Lung (tissue), 12 donors: ENCODE measurements around the gene EXOC3L2. TPM values are rescaled to one million over a fixed set of nuclear protein-coding genes. Genes with fewer than 3 reads are reported as not detected.

Experiments used
- ATAC-seq: fragments of 200-7000 bp; cut with Tn5 transposase; one replicate; pipeline ENCODE4 v1.9.1; 2020; ENCODE audit warnings: moderate number of reproducible peaks; ENCODE audit not compliant: insufficient read depth, low FRiP score
- DNase-seq, 3 donors: peaks; one replicate each; pipeline ENCODE4 v3.0.0-alpha.2; 2013 to 2017
- H3K27ac ChIP-seq, 2 donors: one replicate each; pipeline ENCODE4 v1.5.1; 2013; ENCODE audit warnings: mild to moderate bottlenecking in 2 of 2, moderate library complexity in 2 of 2, control low read depth in 1 of 2, inconsistent platforms in 1 of 2, low read depth in 1 of 2, low read length in 1 of 2
- H3K27me3 ChIP-seq, 3 donors: one replicate each; pipeline ENCODE4 v1.5.1; 2013; ENCODE audit warnings: low read length in 2 of 3; ENCODE audit not compliant: control insufficient read depth in 3 of 3, insufficient read depth in 3 of 3
- H3K36me3 ChIP-seq, 4 donors: one replicate each; pipeline ENCODE4 v1.5.1; 2013; ENCODE audit warnings: low read length in 4 of 4, mild to moderate bottlenecking in 1 of 4, moderate library complexity in 1 of 4; ENCODE audit not compliant: control insufficient read depth in 4 of 4, insufficient read depth in 4 of 4
- H3K4me1 ChIP-seq, 5 donors: one replicate each; pipeline ENCODE4 v1.5.1; 2013; ENCODE audit warnings: low read length in 5 of 5, mild to moderate bottlenecking in 2 of 5, moderate library complexity in 1 of 5; ENCODE audit not compliant: control insufficient read depth in 5 of 5, insufficient read depth in 5 of 5
- H3K4me3 ChIP-seq: one replicate; pipeline ENCODE4 v1.5.1; 2013; ENCODE audit warnings: mild to moderate bottlenecking, control low read depth, moderate library complexity
- H3K9ac ChIP-seq, 2 donors: one replicate each; pipeline ENCODE4 v1.5.1; 2013; ENCODE audit warnings: low read length in 2 of 2, control low read depth in 1 of 2; ENCODE audit not compliant: insufficient read depth in 1 of 2
- H3K9me3 ChIP-seq, 4 donors: one replicate each; pipeline ENCODE4 v1.5.1; 2013; ENCODE audit warnings: low read length in 3 of 4, mild to moderate bottlenecking in 1 of 4, moderate library complexity in 1 of 4; ENCODE audit not compliant: control insufficient read depth in 4 of 4, insufficient read depth in 3 of 4
- WGBS, 2 donors: extraction: QIAGEN DNeasy Blood & Tissue Kit; methylation state at CpG; one replicate each; pipeline ENCODE4 v1.1.7; 2013; 5-methylcytosine and 5-hydroxymethylcytosine counted together
- polyA plus RNA-seq, 2 donors: library from polyadenylated mRNA; stranded (reverse); fragments of 200-250 nt; gene quantifications; one replicate each; pipeline ENCODE4 v1.2.1, GENCODE V29; 2013
- total RNA-seq, 2 donors: library from RNA; depleted of rRNA in 1 of 2; stranded (reverse); fragments of >200 nt in 1 of 2; gene quantifications; one replicate each; pipeline ENCODE4 v1.2.1, GENCODE V29; 2014 to 2021
- TF ChIP-seq, protein P1 (sequence below): IDR thresholded peaks from 2 replicates; pipeline ENCODE4 v1.5.1; 2012; ENCODE audit warnings: mild to moderate bottlenecking; ENCODE audit errors: control extremely low read depth, extremely low read depth
- donor health status: control.
- donor health status: control.
- donor health status: Bipolar disorder and iron deficiency.
- donor health status: healthy.
- donor health status: DM: yes; HTN: yes; CAD: no.

EXOC3L2 gene
- total and polyA plus RNA-seq, 4 donors, result 1.7 to 2.8 (median 2.4) TPM

DNA sequence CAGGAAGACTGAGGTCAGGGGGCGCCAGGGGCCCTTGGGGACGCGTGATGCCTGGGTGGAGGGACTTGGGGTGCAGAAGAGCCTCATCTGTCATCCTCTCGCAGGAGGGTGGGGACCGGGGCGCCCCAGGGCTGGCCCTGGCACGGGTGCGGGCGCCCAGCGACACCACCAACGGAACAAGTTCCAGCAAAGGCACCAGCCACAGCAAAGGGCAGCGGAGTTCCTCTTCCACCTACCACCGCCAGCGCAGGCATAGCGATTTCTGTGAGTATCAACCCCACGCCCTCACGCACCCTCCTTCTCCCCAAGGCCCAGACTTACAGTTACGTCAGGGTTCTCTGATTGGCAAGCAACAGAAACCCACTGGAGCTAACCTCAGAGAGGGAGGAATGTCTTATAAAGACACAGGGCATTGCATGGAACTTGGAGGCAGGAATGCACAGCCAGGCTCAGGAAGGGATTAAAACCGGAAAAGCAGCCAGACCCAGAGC lies 35.3 kb upstream of the EXOC3L2 start:
- H3K36me3 ChIP-seq, result peaks cover 23 to 37% (median 28%) of the 10 kb centered on the region in 4 donors
- WGBS, 2 donors, result 74 to 77% methylated on average over 19 of the region's 19 CpGs

GRCh38 chr19:45279587-45280192 lies 34.5 kb upstream of the EXOC3L2 start:
- Histone ChIP-seq H3K9me3 (no peaks in the 10 kb centered on the region), H3K36me3 (peaks cover 19 to 33% (median 26%) of the 10 kb centered on the region in 4 donors), H3K4me3 (no peak overlapping the region), H3K4me1 (peaks cover 0 to 12% (median 4%) of the 10 kb centered on the region in 5 donors), H3K27ac (no peak overlapping the region), H3K27me3 (no peaks in the 10 kb centered on the region), H3K9ac (no peak overlapping the region)
- DNase-seq (peak in 1 of 3 donors; percentile 21), ATAC-seq (peak; percentile 6)
- TF ChIP-seq, protein P1, sequence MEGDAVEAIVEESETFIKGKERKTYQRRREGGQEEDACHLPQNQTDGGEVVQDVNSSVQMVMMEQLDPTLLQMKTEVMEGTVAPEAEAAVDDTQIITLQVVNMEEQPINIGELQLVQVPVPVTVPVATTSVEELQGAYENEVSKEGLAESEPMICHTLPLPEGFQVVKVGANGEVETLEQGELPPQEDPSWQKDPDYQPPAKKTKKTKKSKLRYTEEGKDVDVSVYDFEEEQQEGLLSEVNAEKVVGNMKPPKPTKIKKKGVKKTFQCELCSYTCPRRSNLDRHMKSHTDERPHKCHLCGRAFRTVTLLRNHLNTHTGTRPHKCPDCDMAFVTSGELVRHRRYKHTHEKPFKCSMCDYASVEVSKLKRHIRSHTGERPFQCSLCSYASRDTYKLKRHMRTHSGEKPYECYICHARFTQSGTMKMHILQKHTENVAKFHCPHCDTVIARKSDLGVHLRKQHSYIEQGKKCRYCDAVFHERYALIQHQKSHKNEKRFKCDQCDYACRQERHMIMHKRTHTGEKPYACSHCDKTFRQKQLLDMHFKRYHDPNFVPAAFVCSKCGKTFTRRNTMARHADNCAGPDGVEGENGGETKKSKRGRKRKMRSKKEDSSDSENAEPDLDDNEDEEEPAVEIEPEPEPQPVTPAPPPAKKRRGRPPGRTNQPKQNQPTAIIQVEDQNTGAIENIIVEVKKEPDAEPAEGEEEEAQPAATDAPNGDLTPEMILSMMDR, result no peak
- WGBS, 2 donors, result 92% methylated on average over 3 of the region's 3 CpGs

More for the DNA sequence above, 35.3 kb upstream of the EXOC3L2 start:
- Histone ChIP-seq H3K4me3 (no peak overlapping the region), H3K9ac (no peak overlapping the region), H3K27ac (peak overlapping the region in 1 of 2 donors; percentile 9), H3K9me3 (no peaks in the 10 kb centered on the region), H3K27me3 (no peaks in the 10 kb centered on the region), H3K4me1 (peaks cover 0 to 9% (median 4%) of the 10 kb centered on the region in 5 donors)
- TF ChIP-seq, protein P1, result no peak
- ATAC-seq (no peak), DNase-seq (no peak)

- Histone ChIP-seq H3K27ac (no peak overlapping the region), H3K4me3 (no peak overlapping the region), H3K9ac (no peak overlapping the region), H3K4me1 (peaks cover 0 to 20% (median 9%) of the 10 kb centered on the region in 5 donors), H3K36me3 (peaks cover 12 to 35% (median 24%) of the 10 kb centered on the region in 4 donors), H3K9me3 (no peaks in the 10 kb centered on the region), H3K27me3 (no peaks in the 10 kb centered on the region)
- WGBS, 2 donors, result 95 to 97% methylated on average over 10 of the region's 10 CpGs
- no peak for ATAC-seq
- no peak for DNase-seq
- TF ChIP-seq, protein P1, result no peak
These were observed 32.9 kb upstream of the EXOC3L2 start for GRCh38 chr19:45278087-45278486.

- TF ChIP-seq, protein P1, result no peak
- H3K36me3 ChIP-seq, result peaks cover 3 to 36% (median 24%) of the 10 kb centered on the region in 4 donors
- 71 to 85% methylated on average over 6 to 7 of the region's 7 CpGs for WGBS, 2 donors
These were observed 31.1 kb upstream of the EXOC3L2 start for GRCh38 chr19:45276284-45276687.

More at GRCh38 chr19:45276284-45276687, 31.1 kb upstream of the EXOC3L2 start:
- ATAC-seq (no peak), DNase-seq (peak; percentile 89 to 94 (median 92))
- no peaks in the 10 kb centered on the region for H3K9me3 ChIP-seq
- peaks cover 0 to 30% (median 12%) of the 10 kb centered on the region in 5 donors for H3K4me1 ChIP-seq
- no peak overlapping the region for H3K9ac ChIP-seq
- H3K27me3 ChIP-seq, result no peaks in the 10 kb centered on the region
- no peak overlapping the region for H3K4me3 ChIP-seq
- H3K27ac ChIP-seq, result no peak overlapping the region
